Measurements from ENCODE around the gene PHYHIPL.

The PHYHIPL gene

GRCh38 chr10:59176241-59177030, at the start of gene PHYHIPL:
Gene PHYHIPL (plus strand): TSS chr10:59176643. CDS start chr10:59176854, 211 bp downstream.
- DNase-seq = no peak

GRCh38 chr10:59126991-59127390, 49.5 kb upstream of the PHYHIPL start:
- no peak for DNase-seq

- no peak for DNase-seq
Measured at GRCh38 chr10:59127991-59128390, 48.5 kb upstream of the PHYHIPL start.

- no peak for DNase-seq
Measured at GRCh38 chr10:59129867-59130266, 46.6 kb upstream of the PHYHIPL start.

GRCh38 chr10:59131666-59132065, 44.8 kb upstream of the PHYHIPL start:
- no peak for DNase-seq

GRCh38 chr10:59133841-59134593, 42.4 kb upstream of the PHYHIPL start:
- DNase-seq = no peak

- no peak for DNase-seq
Measured at GRCh38 chr10:59134785-59135184, 41.7 kb upstream of the PHYHIPL start.

- DNase-seq = no peak
Measured at GRCh38 chr10:59135275-59135674, 41.2 kb upstream of the PHYHIPL start.

- no peak for DNase-seq
Measured at GRCh38 chr10:59138052-59138451, 38.4 kb upstream of the PHYHIPL start.

GRCh38 chr10:59143544-59143943, 32.9 kb upstream of the PHYHIPL start:
- DNase-seq = no peak

- no peak for DNase-seq
Measured at GRCh38 chr10:59148701-59149100, 27.7 kb upstream of the PHYHIPL start.

GRCh38 chr10:59155556-59155955, 20.9 kb upstream of the PHYHIPL start:
- DNase-seq = no peak

GRCh38 chr10:59167512-59167911, 8.9 kb upstream of the PHYHIPL start:
- no peak for DNase-seq

GRCh38 chr10:59172567-59172966, 3.9 kb upstream of the PHYHIPL start:
- no peak for DNase-seq

GRCh38 chr10:59173414-59173813, 3.0 kb upstream of the PHYHIPL start:
- no peak for DNase-seq

- DNase-seq = no peak
Measured at GRCh38 chr10:59175538-59176240, 754 bp upstream of the PHYHIPL start.

GRCh38 chr10:59177031-59177797, 771 bp downstream of the PHYHIPL start:
- no peak for DNase-seq

GRCh38 chr10:59177836-59178235, 1.4 kb downstream of the PHYHIPL start:
- no peak for DNase-seq

- DNase-seq = no peak
Measured at GRCh38 chr10:59179068-59179467, 2.6 kb downstream of the PHYHIPL start.

- no peak for DNase-seq
Measured at GRCh38 chr10:59180689-59181270, 4.3 kb downstream of the PHYHIPL start.

- no peak for DNase-seq
Measured at GRCh38 chr10:59181668-59182067, 5.2 kb downstream of the PHYHIPL start.

- no peak for DNase-seq
Measured at GRCh38 chr10:59190332-59190731, 13.9 kb downstream of the PHYHIPL start.
